Activated naive CD4-positive, alpha-beta T cell (primary cell): ENCODE data around the gene ECT2.
"Not testable (repeated sequence)": the region's sequence is repeated elsewhere in the genome, so short reads cannot be mapped to it uniquely, and the experiment has no call there.

Experiments used
- DNase-seq, 4 experiments: peaks; one replicate each; lab custom pipeline; 2025; lab: John Stamatoyannopoulos, UW

Gene ECT2

GRCh38 chr3:172750368-172751174 lies at the start of gene ECT2:
ECT2 (plus strand) TSS chr3:172750726; CDS start chr3:172754531, 3,805 bp downstream.
- DNase-seq, result peak; percentile 84 to 94 (median 90)

- DNase-seq, result no peak
Observed at GRCh38 chr3:172700936-172701455, 49.5 kb upstream of the ECT2 start.

GRCh38 chr3:172701751-172702150 lies 48.8 kb upstream of the ECT2 start:
- no peak for DNase-seq

- DNase-seq, result no peak
Observed at GRCh38 chr3:172702256-172702655, 48.3 kb upstream of the ECT2 start.

GRCh38 chr3:172702731-172703130 lies 47.8 kb upstream of the ECT2 start:
- DNase-seq, result not testable (repeated sequence)

- no peak for DNase-seq
Observed at GRCh38 chr3:172704001-172704400, 46.5 kb upstream of the ECT2 start.

- no peak for DNase-seq
Observed at GRCh38 chr3:172705170-172705569, 45.4 kb upstream of the ECT2 start.

GRCh38 chr3:172707030-172707429 lies 43.5 kb upstream of the ECT2 start:
- DNase-seq, result no peak

- DNase-seq, result no peak
Observed at GRCh38 chr3:172707967-172708366, 42.6 kb upstream of the ECT2 start.

- no peak for DNase-seq
Observed at GRCh38 chr3:172708921-172709773, 41.4 kb upstream of the ECT2 start.

GRCh38 chr3:172709774-172710663 lies 40.5 kb upstream of the ECT2 start:
- no peak for DNase-seq

GRCh38 chr3:172710664-172711453 lies 39.7 kb upstream of the ECT2 start, which contains the start of gene NCEH1:
NCEH1 (minus strand) TSS chr3:172711067; CDS start chr3:172710984, 83 bp downstream.
- peak; percentile 17 to 39 (median 35) for DNase-seq

GRCh38 chr3:172711454-172711795 lies 39.1 kb upstream of the ECT2 start:
- DNase-seq, result no peak

- DNase-seq, result no peak
Observed at GRCh38 chr3:172713316-172713715, 37.2 kb upstream of the ECT2 start.

GRCh38 chr3:172716476-172716875 lies 34.0 kb upstream of the ECT2 start:
- no peak for DNase-seq

GRCh38 chr3:172717493-172718088 lies 32.9 kb upstream of the ECT2 start:
- DNase-seq, result no peak

GRCh38 chr3:172722536-172723040 lies 27.9 kb upstream of the ECT2 start:
- DNase-seq, result not testable (repeated sequence)

GRCh38 chr3:172726380-172726779 lies 24.1 kb upstream of the ECT2 start:
- DNase-seq, result no peak

GRCh38 chr3:172735014-172735413 lies 15.5 kb upstream of the ECT2 start:
- DNase-seq, result no peak

GRCh38 chr3:172739462-172739861 lies 11.1 kb upstream of the ECT2 start:
- DNase-seq, result no peak
